BE2C (cell line): ENCODE results near the gene SPCS3. TPM values are rescaled to one million over a fixed set of nuclear protein-coding genes. Genes with fewer than 3 reads are reported as not detected.
A peak's percentile ranks its signal among the peaks of the same experiment; 100 is the strongest.

Source experiments
- DNase-seq: peaks from one replicate; pipeline ENCODE4 v3.0.0-alpha.2; 2020
- H3K27me3 ChIP-seq: fragments of 250-450 bp; sonication (Bioruptor Pico); 2 replicates; pipeline ENCODE4 v1.5.1; 2020; ENCODE audit warnings: mild to moderate bottlenecking
- H3K36me3 ChIP-seq: fragments of 250-450 bp; sonication (Bioruptor Pico); 2 replicates; pipeline ENCODE4 v1.5.1; 2020; ENCODE audit warnings: mild to moderate bottlenecking
- H3K4me1 ChIP-seq: fragments of 250-450 bp; sonication (Bioruptor Pico); 2 replicates; pipeline ENCODE4 v1.5.1; 2020
- H3K4me3 ChIP-seq: 2 replicates; pipeline ENCODE4 v1.5.1; 2011; ENCODE audit warnings: low read depth, low read length
- H3K9me3 ChIP-seq: fragments of 250-450 bp; sonication (Bioruptor Pico); 2 replicates; pipeline ENCODE4 v1.5.1; 2020
- polyA plus RNA-seq: library from polyadenylated mRNA; unstranded; fragments of >200 nt; gene quantifications from one replicate; pipeline ENCODE4 v1.2.1, GENCODE V29; 2012; ENCODE audit warnings: low read depth, missing spikeins; ENCODE audit not compliant: insufficient read length, insufficient read depth
- TF ChIP-seq, protein P1 (sequence below): IDR thresholded peaks from 2 replicates; pipeline ENCODE4 v1.5.1; 2012; ENCODE audit warnings: mild to moderate bottlenecking, low read depth, low read length

The SPCS3 gene
- 44.6 TPM for polyA plus RNA-seq

- H3K4me1 ChIP-seq, result no peaks in the 10 kb centered on the region
- peak; percentile 97 for DNase-seq
- H3K36me3 ChIP-seq, result no peaks in the 10 kb centered on the region
- no peaks in the 10 kb centered on the region for H3K9me3 ChIP-seq
- TF ChIP-seq, protein P1, sequence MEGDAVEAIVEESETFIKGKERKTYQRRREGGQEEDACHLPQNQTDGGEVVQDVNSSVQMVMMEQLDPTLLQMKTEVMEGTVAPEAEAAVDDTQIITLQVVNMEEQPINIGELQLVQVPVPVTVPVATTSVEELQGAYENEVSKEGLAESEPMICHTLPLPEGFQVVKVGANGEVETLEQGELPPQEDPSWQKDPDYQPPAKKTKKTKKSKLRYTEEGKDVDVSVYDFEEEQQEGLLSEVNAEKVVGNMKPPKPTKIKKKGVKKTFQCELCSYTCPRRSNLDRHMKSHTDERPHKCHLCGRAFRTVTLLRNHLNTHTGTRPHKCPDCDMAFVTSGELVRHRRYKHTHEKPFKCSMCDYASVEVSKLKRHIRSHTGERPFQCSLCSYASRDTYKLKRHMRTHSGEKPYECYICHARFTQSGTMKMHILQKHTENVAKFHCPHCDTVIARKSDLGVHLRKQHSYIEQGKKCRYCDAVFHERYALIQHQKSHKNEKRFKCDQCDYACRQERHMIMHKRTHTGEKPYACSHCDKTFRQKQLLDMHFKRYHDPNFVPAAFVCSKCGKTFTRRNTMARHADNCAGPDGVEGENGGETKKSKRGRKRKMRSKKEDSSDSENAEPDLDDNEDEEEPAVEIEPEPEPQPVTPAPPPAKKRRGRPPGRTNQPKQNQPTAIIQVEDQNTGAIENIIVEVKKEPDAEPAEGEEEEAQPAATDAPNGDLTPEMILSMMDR, result no peak
- peak within 1 kb of the TSS; percentile 94 for H3K4me3 ChIP-seq
- no peaks in the 10 kb centered on the region for H3K27me3 ChIP-seq
These were observed at the start of gene SPCS3 for GRCh38 chr4:176319704-176320339. Gene SPCS3 (plus strand): TSS chr4:176319966. CDS start chr4:176320077, 111 bp downstream.

DNA sequence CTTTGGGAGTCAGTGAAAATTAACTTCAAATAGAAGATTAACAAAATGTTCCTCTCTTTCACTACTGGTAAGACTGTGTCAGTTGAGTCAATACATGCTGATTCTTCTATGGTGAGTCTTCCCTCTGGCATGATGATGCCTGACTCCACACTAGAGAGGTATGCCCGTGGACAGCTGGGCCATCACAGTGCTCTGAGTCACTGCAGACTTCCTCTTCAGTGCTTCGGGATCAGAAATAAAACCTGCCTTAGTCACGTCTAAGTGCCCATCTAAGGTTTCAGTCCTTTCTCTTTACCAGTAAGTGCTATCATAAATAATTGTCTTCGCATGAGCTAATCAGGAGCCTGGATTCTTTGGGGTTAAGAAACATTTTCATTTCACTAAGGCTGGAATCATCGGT, 49.1 kb upstream of the SPCS3 start:
- peak; percentile 13 for DNase-seq
- no peak overlapping the region for H3K4me3 ChIP-seq
- H3K9me3 ChIP-seq, result no peaks in the 10 kb centered on the region
- TF ChIP-seq, protein P1, result no peak
- no peaks in the 10 kb centered on the region for H3K36me3 ChIP-seq
- no peaks in the 10 kb centered on the region; the same call in 1 of the 2 replicates for H3K4me1 ChIP-seq
- H3K27me3 ChIP-seq, result no peaks in the 10 kb centered on the region

- Histone ChIP-seq H3K36me3 (no peaks in the 10 kb centered on the region), H3K9me3 (no peaks in the 10 kb centered on the region), H3K27me3 (no peaks in the 10 kb centered on the region), H3K4me3 (no peak overlapping the region), H3K4me1 (no peaks in the 10 kb centered on the region; the same call in 1 of the 2 replicates)
- DNase-seq, result no peak
- TF ChIP-seq, protein P1, result no peak
These were observed 48.0 kb upstream of the SPCS3 start for GRCh38 chr4:176271749-176272148.

GRCh38 chr4:176272799-176273198, 47.0 kb upstream of the SPCS3 start:
- Histone ChIP-seq H3K9me3 (no peaks in the 10 kb centered on the region), H3K36me3 (no peaks in the 10 kb centered on the region), H3K4me1 (no peaks in the 10 kb centered on the region; the same call in 1 of the 2 replicates), H3K4me3 (no peak overlapping the region), H3K27me3 (no peaks in the 10 kb centered on the region)
- TF ChIP-seq, protein P1, result no peak
- no peak for DNase-seq

- no peaks in the 10 kb centered on the region for H3K27me3 ChIP-seq
- no peak for DNase-seq
- no peaks in the 10 kb centered on the region for H3K9me3 ChIP-seq
- no peaks in the 10 kb centered on the region; the same call in 1 of the 2 replicates for H3K4me1 ChIP-seq
- H3K4me3 ChIP-seq, result no peak overlapping the region
- TF ChIP-seq, protein P1, result no peak
- no peaks in the 10 kb centered on the region for H3K36me3 ChIP-seq
These were observed 46.0 kb upstream of the SPCS3 start for GRCh38 chr4:176273736-176274135.

DNA sequence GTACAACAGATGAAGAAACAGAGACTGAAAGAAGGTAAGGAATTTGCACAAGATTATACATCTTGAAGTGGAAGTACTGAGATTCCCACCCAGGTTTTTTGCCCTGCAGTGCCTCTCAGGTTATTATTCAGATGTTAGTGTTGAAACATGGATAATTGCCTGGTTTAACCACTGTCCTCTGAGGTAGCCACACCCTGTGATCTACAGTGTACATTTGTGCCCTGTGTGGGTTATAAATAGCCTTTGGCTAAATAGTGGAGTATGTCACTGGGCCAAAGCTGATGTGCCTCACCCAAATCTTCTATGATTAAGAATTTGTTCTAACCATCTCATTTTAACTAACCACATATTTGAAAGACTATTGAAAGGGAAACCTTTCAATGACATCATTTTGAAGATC, 45.3 kb upstream of the SPCS3 start:
- no peak for DNase-seq
- Histone ChIP-seq H3K36me3 (no peaks in the 10 kb centered on the region), H3K9me3 (no peaks in the 10 kb centered on the region), H3K4me3 (no peak overlapping the region), H3K4me1 (no peaks in the 10 kb centered on the region; the same call in 1 of the 2 replicates), H3K27me3 (no peaks in the 10 kb centered on the region)
- TF ChIP-seq, protein P1, result no peak
